Measurements from ENCODE around the gene OMA1.

OMA1 gene

DNA sequence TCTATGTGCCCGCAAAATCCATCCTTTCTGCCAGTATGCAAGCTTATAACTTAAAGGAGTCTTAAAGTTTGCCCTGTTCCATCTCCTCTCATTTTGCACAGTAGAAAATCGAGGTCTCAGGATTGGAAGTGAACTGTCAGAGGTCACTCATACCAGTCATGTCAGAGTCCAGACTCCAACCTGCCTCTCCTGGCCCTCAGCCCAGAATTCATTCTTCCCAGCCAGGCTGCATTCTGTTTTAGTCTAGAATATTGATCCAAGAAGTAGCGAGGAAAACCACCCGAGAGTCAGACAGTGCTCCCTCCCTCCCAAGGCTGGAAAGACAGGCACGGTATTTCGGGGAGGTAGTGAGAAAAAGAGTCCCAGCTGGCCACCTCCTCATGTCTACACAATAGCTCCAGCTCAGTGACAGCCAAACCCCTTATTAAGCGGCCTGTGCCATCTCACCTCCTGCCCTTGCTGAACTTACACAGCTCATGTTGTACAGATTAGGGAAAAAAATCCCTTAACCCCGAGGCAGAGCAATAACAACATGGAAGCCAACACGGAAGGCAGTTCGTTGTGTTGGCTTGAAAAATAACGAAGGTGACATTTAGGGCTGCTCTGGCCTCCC is 89.4 kb downstream of the OMA1 start:
- no peak for DNase-seq

DNA sequence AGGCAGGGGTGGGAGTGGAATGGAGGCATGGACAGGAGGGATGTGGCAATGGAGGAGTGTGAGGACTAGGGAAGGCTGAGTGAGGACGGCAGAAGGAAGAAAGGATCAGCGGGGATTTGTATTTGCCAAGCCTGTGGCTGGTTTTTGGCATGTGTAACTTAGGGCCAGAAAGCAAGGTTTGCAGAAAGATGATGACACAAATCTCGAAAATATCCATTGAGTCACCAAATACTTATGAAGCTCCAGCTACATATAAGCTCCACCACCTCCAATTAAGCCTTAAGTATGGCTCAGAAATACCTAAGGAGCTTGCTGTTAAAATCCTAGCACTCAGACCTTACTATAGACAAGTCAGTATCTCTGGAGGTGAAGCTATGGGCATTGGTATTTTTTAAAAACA is 90.1 kb downstream of the OMA1 start:
- no peak for DNase-seq

DNA sequence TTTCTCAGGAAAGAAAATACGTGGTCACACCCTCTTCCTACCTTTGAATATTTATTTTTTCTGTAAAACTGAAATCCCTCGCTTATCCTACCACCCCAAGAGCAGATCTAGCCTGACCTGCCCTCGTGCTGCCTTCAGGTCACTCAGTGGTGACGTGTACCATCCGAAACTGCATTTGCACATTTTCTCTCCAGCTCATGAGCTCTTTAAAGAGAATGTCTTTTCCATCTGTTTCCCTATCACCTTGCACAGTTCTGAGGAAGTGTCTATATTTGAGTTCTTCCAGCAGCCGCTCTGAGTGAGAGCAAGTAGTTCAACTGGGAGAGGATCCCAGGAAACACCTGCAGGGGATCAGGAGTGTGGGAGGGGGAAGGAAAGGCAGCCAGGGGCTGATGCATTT is 91.7 kb downstream of the OMA1 start:
- DNase-seq = no peak

DNA sequence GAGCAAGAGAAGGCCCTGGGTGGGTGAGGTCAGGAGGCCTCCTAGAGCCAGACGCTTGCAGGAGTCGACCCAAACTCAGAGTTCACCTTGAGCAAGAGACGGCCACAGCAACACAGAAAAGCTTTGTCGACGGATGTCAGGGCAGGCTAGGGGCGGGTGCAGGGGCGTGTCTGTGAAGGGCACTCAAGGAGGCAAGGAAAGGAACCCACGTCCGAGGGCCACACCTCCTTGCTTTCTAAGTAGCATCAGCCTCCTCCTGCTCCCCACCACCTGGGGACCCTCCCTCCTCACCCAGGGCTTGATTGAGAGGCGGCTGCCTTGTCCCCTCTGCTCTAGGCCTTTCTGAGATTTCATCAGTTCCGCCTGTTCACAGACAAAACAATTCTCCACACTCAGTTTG is 92.1 kb downstream of the OMA1 start:
- DNase-seq = no peak

DNA sequence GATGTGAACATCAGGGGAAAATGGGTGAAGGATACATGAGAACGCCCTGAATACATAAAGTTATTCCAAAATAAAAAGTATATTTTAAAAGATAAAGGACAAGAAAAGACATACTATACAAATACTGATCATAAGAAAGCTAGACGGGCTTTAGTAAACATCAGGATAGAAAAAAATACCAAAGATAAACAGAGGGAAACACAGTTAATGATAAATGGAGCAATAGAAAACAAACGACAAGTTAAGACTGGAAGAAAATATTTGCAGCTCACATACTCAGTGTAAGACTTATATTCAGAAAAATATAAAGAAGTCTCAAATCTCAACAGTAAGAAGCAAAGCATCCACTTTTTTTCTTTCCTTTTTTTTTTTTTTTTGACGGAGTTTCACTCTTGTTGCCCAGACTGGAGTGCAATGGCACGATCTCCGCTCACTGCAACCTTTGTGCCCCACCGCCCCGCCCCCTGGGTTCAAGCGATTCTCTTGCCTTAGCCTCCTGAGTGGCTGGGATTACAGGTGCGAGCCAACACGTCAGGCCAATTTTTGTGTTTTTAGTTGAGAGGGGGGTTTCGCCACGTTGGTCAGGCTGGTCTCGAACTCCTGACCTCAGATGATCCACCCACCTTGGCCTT is 94.8 kb downstream of the OMA1 start:
- DNase-seq = no peak

DNA sequence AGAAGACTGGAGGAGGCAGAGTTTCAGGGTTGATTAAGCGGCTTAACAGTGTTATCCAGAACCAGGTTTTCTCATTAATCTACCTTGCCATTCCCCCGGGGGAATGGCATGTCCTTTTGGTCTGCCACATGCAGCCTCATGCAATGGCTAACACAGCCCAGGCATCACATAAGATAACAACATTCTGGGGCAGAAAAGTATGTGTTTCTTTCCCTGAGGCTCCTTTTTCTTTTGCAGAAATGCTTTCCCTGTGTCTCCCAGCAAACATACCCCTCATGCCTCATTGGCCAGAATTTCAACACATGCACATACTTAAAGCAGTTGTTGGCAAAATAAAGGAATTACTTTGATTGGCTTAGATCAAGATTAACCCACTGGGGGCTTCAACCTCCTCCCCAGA is 98.6 kb downstream of the OMA1 start:
- DNase-seq = no peak

DNA sequence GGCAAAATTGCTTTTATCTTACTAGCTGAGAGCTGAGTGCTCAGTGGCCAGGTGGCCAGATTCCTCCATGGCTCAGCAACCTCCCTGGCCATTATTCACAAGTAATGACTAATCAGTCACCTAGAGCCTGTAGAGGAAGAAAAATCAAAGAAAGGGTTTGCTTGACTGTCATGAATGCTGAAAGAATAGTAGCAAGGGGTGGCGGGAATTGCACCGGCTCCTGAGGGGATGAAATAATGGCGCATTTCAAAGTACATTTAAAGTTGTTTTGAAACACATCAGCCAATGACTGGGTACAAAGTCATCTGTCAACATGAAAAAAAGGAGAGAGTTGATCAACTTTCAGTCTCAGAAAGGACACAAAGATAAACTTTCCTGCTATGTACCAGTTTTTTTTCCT is 99.5 kb downstream of the OMA1 start:
- DNase-seq = no peak

DNA sequence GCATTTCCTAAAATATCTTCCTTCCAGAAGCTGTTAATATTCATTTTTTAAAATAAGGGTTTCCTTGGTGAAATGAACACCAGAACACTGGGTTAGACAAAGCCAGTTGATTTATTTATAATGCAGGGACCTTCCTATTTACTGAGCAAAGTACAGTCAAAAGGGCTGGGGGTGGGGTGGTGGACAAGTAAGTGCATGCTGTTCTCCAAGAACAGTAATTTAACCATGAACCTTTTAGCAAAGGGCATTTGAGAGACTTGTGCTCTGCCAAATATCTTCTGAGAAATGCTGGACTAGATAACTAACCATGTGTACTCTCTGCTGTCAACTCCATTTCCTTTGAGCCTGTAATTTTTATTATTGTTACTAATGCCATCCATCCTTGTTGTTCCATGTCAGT is 100.2 kb downstream of the OMA1 start:
- no peak for DNase-seq

DNA sequence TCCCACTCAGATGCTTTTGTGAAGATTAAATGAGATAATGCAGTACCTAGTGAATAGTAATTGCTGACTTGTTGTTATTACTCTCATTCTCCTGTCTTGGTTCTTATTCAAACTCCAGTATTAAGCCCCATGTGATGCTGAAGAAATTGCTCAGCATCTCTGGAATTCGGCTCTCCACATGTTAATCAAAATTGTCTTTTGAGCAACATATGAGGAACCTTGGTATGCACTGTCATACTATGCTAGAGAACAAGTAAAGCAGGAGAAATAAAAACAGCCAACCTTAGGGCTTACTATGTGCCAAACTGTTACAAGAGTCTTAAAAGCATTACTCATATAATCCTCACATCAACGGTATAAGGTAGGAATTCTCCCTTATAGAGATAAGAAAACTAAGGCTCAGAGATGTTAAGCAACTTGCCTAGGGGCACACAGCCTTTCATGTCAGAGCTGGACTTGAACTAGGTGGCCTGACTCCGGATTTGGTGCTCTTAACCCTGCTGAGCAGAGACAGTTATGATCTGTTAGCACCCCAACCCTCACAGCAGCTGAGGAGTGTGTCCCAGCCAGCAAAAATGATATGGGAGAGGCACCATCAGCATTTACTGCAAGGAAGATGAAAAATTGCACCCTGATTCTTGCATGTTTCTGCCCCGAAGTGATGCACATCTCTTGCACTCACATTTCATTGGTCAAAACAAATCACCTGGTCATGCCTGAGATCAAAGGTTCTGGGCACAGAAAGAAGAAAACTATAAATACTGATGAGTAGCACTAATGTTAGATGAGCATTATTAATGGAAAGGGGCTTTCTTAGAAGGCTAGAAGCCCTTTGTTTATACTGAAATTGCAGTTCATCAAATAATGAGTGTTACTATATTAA is 102.3 kb downstream of the OMA1 start:
- no peak for DNase-seq

DNA sequence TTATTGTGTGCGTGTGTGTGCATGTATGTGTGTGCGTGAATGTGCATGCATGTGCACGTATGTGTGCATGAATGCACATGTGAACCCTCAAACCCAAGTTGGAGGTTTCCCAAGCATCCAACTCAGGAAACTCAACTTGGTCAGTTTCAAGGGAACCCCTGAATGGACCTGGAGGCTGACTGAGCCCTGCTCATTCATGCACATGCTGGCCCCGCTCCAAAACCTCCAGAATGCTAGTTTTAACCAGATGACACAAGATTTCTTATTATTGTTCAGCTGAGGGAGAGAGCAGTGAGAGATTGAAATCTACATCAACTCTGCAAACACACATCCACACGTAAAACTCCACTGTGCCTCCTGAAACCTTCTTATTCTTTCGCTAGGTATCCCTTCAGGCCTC is 104.4 kb downstream of the OMA1 start:
- no peak for DNase-seq

DNA sequence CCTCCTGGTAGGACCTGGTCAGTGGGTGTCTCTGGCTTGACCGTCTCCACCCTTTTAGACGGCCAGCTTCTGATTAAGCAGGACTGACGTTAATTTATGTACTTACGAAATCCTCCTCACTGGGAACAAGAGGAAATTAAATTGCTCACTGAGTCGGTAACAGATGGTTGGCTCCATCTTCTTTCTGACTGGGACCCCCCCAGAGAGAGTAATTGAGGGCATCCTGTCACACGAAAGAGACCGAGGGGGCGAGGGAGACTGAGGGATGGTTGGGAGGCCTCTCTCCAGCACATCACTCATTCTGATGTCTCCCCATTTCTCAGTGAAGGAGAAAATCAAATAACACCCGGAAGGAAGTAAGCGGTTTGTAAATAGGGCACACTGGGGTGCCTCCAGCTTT is 104.8 kb downstream of the OMA1 start:
- no peak for DNase-seq

DNA sequence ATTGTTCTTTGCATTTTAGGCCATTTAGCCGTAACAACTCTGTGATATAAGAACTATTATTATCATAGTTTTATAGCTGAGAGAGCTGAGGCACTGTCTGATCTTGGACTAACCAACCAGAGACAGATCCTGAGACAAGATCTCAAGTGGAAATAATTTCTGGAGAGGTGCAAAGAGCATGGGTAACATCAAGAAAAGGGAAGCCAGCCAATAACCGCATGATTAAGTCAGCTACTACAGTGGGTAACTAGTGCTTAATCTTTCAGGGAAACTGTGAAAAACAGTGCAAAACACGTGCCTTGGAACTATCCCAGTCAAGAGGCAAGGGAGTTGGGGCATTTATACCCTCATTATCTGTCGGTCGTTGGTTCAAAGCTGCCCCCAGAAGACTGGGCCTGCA is 105.8 kb downstream of the OMA1 start:
- DNase-seq = no peak

DNA sequence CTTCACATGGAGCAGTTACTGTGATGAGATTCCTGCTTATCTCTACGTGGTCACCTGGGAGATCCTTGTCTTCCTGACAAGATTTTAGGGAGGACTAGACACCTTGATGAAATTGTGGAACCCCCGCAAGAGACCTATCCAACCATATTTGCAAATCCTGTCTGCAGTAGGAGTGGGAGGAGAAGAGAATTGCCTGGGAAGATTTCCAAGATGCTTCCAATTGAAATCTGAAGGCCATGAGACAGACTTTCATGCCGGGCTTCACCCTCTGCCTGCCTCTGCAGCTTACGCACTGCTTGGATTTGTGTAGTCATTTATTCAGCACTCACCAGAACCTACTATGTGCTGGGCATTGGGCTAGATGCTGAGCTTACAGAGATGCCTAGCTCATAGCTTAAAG is 106.6 kb downstream of the OMA1 start:
- no peak for DNase-seq

DNA sequence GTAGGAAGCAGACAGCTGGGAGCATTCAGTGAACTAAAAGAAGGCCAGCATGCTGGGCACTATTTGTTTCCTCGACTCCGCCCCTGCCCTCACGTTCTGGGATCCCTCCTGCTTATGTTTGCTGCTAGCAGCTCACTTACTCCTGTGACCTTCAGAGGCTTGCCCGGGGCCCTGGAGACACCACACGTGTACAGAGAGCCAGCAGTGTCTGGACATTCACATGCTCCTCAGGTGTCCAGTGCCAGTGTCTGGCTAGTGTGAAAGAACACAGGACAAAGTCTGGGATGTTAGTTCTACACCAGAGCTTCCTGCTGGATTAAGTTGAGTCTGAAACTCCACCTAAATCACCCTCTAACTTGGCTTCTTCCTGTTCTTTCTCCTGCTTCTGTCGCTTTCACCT is 108.1 kb downstream of the OMA1 start:
- DNase-seq = no peak

DNA sequence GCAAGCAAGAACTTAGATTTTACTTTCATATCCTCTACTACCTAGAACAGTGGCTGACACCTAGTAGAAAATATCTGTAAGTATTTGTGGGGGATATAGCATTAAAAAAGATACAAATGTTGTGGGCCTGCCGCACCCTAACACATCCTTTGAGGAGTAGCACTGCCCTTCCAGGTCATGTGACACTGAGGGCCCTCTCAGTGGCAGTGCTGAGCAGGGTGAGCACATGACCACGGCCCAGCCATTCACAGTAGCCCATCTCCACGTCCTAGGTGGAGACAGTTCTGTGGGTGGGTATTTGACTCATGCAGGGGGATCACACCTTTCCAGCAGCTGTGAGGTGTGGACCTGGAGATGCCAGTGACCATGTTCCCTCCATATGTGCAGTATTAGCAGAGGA is 108.9 kb downstream of the OMA1 start:
- DNase-seq = no peak

DNA sequence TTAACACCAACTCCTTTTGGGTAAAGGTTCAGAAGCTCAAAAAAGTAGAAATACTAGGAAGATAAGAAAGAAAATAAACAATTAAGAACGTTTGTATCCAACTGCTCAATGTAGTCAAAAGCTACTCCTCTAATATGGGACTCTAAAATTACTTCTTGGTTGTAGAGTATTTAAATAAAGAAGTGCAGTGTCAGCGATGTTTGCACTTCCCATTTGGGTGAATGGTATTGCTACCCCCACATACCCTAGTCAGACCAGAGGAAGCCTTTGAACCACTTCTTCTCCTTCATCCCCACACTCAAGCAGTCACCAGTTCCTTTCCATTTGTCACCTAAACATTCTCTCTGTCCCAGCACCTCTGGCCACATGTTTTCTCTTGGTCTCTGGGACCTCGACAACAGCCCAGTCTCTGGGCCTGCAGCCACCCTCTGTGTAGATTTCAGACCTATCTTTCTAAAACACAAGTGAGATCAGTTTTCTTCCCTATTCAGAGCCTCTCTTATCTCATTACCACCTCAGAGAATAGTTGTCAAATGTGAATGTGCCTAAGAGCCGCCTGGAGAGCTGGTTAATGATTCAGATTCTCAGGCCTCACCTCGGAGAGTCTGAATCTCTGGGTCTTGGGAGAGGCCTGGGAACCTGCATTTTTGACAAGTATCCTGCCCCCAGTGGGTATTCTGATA is 109.8 kb downstream of the OMA1 start:
- no peak for DNase-seq

DNA sequence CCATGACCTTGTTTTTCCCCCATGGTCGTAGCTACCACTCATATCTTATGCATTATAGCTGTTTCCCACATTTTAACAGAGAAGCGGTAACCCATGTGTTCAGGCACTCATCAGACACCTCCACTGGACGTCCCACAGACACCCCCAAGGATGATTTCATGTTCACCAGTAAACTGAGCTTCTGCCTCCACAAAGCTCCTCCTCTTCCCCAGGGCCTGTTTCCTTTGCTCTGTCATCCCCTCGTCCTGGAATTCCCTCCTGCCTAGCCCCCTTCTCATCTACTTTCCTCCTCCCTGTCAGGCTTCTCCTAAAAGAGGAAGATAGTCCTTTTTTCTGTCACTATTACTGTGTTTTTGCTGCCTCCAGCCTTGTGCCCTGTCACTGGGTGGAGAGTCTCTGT is 111.2 kb downstream of the OMA1 start:
- DNase-seq = no peak

DNA sequence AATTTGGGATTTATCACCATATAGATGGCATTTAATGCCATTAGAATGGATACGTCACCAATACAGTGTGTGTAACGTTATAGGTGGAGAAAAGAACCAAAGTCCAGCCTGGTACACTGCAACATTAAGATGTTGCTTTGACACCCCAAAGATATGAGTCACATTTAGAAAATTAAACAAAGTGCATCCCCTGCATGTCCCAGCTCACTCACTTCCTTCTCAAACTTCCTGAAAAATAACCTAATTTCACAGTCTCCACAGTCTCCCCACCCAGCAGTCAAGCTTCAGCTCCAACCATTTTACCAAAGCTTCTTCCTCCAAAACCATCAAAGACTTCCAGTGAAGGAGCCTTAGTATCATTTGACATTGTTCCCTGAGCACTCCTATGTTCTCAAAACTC is 111.9 kb downstream of the OMA1 start:
- DNase-seq = no peak

DNA sequence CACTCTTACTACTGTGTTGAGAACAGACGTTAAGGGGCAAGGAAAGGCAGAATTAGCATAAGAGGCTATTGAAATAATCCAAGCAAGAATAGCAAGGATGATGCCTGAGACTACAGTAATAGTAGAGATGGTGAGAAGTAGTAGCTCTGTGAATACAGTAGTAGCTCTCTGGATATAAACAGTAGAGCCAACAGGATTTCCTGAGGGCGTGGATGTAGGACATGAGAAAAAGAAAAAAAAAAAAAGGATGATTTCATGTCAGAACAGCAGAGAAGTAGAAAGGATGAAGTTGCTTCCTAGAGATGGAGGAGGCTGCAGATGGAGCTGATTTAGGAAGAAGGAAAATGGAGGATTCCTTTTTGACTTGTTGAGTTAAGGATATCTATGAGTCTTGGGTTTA is 112.3 kb downstream of the OMA1 start:
- no peak for DNase-seq

DNA sequence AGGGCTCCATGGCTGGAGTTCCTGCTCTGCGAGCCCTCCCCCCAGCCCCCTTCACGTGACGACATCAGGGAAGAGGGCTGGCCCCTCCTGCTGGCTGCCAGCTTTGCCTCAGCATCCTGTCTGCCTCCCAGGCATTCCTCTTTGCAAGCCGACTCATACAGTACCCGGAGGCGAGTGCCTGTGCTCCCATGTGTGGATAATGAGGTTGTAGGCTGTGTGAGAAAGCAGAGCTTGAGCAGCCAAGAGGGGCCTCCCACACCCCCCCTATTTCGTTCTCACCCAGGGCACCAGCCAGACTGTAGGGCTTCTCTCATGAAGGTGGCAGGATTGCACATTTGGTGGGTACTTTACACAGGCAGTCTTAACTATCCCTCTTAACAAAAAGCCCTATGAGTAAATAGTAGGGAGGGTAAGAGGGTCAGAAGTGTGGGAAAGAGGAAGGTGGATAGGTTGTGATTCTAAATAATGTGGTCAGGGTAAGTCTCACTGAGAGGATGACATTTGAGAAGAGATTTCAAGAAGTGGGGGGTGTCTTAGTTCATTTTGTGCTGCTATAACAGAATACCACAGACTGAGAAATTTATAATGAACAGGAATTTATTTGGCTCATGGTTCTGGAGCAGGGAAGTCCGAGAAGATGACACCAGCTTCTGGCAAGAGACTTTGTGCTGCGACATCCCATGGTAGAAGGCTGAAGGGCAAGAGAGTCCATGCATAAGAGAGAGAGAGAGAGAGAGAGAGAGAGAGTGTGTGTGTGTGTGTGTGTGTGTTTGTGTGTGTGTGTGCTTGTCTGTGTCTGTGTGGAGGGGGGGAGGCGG is 113.5 kb downstream of the OMA1 start:
- no peak for DNase-seq

DNA sequence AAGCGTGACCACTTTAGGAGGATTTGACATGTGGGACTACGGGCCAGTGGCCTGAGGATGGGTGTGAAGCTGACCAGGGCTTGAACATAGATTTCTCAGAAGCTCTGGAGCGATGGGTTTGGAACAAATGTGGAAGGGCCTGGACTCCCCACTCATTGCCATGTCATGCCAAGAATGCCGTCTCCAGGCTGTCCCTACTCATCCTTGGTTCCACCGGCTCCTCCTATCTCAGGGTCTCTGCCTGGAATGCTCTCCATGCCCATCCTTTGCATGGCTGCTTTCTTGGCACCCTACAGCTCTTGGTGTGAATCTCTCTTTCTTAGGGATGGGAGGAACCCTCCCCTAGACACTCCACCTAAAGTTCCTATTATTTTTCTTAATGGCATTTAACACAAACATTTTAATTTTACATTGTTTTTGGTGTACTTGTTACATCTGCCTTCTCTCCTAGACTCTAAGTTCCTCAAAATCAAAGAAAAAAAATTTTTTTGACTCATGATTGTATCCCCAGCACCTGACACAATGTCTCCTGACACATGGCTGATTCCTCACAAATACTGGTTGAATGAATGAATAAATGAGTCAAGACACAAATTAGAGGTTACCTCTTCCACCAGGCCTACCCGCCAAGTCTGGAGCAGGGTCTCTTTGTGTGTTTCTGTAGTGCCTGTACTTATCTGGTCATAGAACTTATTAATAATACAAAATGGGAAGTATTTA is 114.5 kb downstream of the OMA1 start:
- no peak for DNase-seq

Data from CD4-positive, alpha-beta T cell treated with Interleukin-15 for 1 hour (primary cell).